Breast epithelium (tissue), 4 donors: ENCODE measurements around the gene P2RX2. TPM values are rescaled to one million over a fixed set of nuclear protein-coding genes. Genes with fewer than 3 reads are reported as not detected.
A peak's percentile ranks its signal among the peaks of the same experiment; 100 is the strongest.

ENCODE experiments used
- DNase-seq, 2 donors: peaks; one replicate each; pipeline ENCODE4 v3.0.0-alpha.2; 2019; ENCODE audit warnings: low spot score in 2 of 2
- H3K27ac ChIP-seq, 2 donors: fragments of 200-600 bp; sonication (generic) in 1 of 2; one replicate each; pipeline ENCODE4 v1.5.1; 2016 to 2019; ENCODE audit warnings: mild to moderate bottlenecking in 1 of 2
- H3K27me3 ChIP-seq, 2 donors: fragments of 200-600 bp; sonication (generic) in 1 of 2; one replicate each; pipeline versions ENCODE4 v1.5.1 to v1.6.0; 2017 to 2019; ENCODE audit warnings: control low read depth in 1 of 2, mild to moderate bottlenecking in 1 of 2
- H3K36me3 ChIP-seq: fragments of 200-600 bp; one replicate; pipeline ENCODE4 v1.5.1; 2019
- H3K4me1 ChIP-seq, 2 donors: fragments of 200-600 bp; sonication (generic); one replicate each; pipeline ENCODE4 v1.5.1; 2016 to 2019; ENCODE audit warnings: control low read depth in 1 of 2
- H3K4me3 ChIP-seq, 3 donors: fragments of 200-600 bp; sonication (generic); 1 replicate in 2 of 3; 2 replicates in 1 of 3; pipeline ENCODE4 v1.5.1; 2016 to 2019; ENCODE audit warnings: mild to moderate bottlenecking in 3 of 3, moderate library complexity in 2 of 3
- H3K9me3 ChIP-seq, 2 donors: fragments of 200-600 bp; sonication (generic) in 1 of 2; one replicate each; pipeline ENCODE4 v1.5.1; 2016 to 2019; ENCODE audit warnings: control low read depth in 1 of 2
- POLR2A ChIP-seq: fragments of 450-650 bp; IDR thresholded peaks from one replicate; pipeline ENCODE4 v1.6.1; 2016; ENCODE audit warnings: antibody characterized with exemption, mild to moderate bottlenecking, moderate library complexity
- POLR2AphosphoS5 ChIP-seq, 3 donors: sonication (generic); formaldehyde crosslinking; IDR thresholded peaks; one replicate each; pipeline ENCODE4 v1.6.1; 2017; ENCODE audit warnings: antibody characterized with exemption in 3 of 3
- intact Hi-C: fragments of 100-400 bp; cut with DNase I; formaldehyde crosslinking; loops from one replicate; pipeline ENCODE4 v1.15.1; 2023; ENCODE audit warnings: low total_unique reads
- total RNA-seq, 3 donors: library from RNA; depleted of rRNA; stranded (reverse); fragments of >200 nt; gene quantifications; one replicate each; pipeline ENCODE4 v1.1.0, GENCODE V29; 2016
- TF ChIP-seq, protein P1 (sequence below), 3 donors: fragments of 450-650 bp; IDR thresholded peaks; one replicate each; pipeline ENCODE4 v1.5.1; 2016 to 2017; ENCODE audit warnings: antibody characterized with exemption in 3 of 3, mild to moderate bottlenecking in 3 of 3, moderate library complexity in 3 of 3

P2RX2 gene
- total RNA-seq, 3 donors from 2014 or later = 0.29 to 0.48 TPM; not detected in 1

DNA sequence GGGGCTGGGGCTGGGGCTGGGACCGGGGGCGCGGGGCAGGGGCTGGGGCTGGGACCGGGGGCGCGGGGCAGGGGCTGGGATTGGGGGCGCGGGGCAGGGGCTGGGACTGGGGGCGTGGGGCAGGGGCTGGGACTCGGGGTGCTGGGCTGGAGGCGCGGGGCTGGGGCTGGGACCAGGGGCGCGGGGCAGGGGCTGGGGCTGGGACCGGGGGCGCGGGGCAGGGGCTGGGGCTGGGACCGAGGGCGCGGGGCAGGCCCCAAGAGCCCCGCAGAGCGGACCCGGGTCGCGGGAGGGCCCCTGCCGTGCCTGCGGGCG lies 452 bp downstream of the P2RX2 start:
- no peak for DNase-seq
- Histone ChIP-seq H3K9me3 (peaks cover 10 to 17% of the 10 kb centered on the region in 2 donors), H3K4me1 (peaks cover 8 to 19% of the 10 kb centered on the region in 2 donors), H3K27ac (no peak overlapping the region), H3K4me3 (peak overlapping the region in 1 of 3 donors; percentile 59), H3K36me3 (no peaks in the 10 kb centered on the region), H3K27me3 (peaks cover 12 to 55% of the 10 kb centered on the region in 2 donors)
- intact Hi-C loops = loop anchor here (10.0 kb wide), 1 partner anchor 204 kb away; no protein-coding TSS in a partner anchor
- TF ChIP-seq POLR2A = no peak
- TF ChIP-seq, protein P1, sequence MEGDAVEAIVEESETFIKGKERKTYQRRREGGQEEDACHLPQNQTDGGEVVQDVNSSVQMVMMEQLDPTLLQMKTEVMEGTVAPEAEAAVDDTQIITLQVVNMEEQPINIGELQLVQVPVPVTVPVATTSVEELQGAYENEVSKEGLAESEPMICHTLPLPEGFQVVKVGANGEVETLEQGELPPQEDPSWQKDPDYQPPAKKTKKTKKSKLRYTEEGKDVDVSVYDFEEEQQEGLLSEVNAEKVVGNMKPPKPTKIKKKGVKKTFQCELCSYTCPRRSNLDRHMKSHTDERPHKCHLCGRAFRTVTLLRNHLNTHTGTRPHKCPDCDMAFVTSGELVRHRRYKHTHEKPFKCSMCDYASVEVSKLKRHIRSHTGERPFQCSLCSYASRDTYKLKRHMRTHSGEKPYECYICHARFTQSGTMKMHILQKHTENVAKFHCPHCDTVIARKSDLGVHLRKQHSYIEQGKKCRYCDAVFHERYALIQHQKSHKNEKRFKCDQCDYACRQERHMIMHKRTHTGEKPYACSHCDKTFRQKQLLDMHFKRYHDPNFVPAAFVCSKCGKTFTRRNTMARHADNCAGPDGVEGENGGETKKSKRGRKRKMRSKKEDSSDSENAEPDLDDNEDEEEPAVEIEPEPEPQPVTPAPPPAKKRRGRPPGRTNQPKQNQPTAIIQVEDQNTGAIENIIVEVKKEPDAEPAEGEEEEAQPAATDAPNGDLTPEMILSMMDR (IDR thresholded peaks at IDR 0.05) = no peak
- no peak for TF ChIP-seq POLR2AphosphoS5 (IDR thresholded peaks at IDR 0.05)

DNA sequence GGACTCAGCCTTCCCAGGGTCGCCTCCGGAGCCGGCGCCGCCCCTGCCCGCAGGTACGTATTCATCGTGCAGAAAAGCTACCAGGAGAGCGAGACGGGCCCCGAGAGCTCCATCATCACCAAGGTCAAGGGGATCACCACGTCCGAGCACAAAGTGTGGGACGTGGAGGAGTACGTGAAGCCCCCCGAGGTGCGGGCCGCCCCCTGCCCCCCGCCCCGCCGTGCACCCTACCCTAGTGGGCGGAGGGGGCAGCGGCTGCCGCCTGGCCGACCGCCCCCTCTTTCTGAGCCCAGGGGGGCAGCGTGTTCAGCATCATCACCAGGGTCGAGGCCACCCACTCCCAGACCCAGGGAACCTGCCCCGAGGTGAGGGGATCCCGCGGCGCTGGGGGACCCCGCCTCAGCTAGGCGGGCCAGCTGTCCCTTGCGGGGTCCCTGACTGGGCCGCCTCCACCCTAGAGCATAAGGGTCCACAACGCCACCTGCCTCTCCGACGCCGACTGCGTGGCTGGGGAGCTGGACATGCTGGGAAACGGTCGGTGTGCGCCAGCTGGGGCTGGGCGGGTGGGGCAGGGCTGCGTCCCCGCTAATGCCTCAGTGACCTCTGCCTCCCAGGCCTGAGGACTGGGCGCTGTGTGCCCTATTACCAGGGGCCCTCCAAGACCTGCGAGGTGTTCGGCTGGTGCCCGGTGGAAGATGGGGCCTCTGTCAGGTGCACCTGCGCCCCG lies 973 bp downstream of the P2RX2 start:
- no peak overlapping the region for H3K27ac ChIP-seq
- H3K36me3 ChIP-seq = no peaks in the 10 kb centered on the region
- TF ChIP-seq, protein P1 (IDR thresholded peaks at IDR 0.05) = no peak
- no peak for TF ChIP-seq POLR2AphosphoS5 (IDR thresholded peaks at IDR 0.05)
- no peak for TF ChIP-seq POLR2A
- no peak for DNase-seq
- H3K9me3 ChIP-seq = peaks cover 10 to 17% of the 10 kb centered on the region in 2 donors
- H3K4me3 ChIP-seq = no peak overlapping the region
- H3K27me3 ChIP-seq = peaks cover 12 to 55% of the 10 kb centered on the region in 2 donors
- H3K4me1 ChIP-seq = peaks cover 8 to 19% of the 10 kb centered on the region in 2 donors
- intact Hi-C loops = loop anchor here (10.0 kb wide), 1 partner anchor 205 kb away; no protein-coding TSS in a partner anchor

DNA sequence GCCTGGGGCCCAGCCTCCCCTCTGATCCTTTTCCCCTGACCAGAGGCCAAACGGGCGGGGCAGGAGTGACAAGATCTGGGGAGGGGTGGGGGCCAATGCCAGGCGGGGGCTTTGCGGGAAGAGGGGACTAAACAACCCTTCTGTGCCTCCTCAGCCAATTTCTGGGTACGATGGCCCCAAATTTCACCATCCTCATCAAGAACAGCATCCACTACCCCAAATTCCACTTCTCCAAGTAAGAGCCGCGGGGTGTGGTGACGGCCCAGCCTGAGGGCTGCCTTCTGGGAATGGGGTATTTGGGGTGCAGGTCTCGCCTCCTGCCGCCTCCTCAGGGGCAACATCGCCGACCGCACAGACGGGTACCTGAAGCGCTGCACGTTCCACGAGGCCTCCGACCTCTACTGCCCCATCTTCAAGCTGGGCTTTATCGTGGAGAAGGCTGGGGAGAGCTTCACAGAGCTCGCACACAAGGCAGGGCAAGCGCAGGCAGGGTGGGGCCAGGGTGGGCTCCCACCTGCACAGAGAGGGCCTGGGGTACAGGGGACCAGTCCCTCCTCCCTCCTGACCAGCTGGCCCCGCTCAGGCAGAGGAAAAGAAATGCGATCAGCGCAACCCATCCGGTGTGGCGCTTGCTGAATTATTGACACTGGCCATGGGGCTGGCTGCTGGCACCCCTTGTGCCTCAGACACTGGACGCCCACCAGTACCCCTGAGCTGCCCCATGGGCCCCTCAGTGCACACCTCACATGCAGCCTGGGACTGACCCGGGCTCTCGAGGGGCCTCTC lies 1.7 kb downstream of the P2RX2 start:
- intact Hi-C loops = no loop called here
- H3K9me3 ChIP-seq = peaks cover 10 to 17% of the 10 kb centered on the region in 2 donors
- peaks cover 8 to 19% of the 10 kb centered on the region in 2 donors for H3K4me1 ChIP-seq
- no peak overlapping the region for H3K4me3 ChIP-seq
- DNase-seq = no peak
- peaks cover 12 to 49% of the 10 kb centered on the region in 2 donors for H3K27me3 ChIP-seq
- TF ChIP-seq POLR2A (no peak), POLR2AphosphoS5 (IDR thresholded peaks at IDR 0.05) (no peak)
- TF ChIP-seq, protein P1 (IDR thresholded peaks at IDR 0.05) = no peak
- H3K36me3 ChIP-seq = no peaks in the 10 kb centered on the region
- H3K27ac ChIP-seq = no peak overlapping the region

DNA sequence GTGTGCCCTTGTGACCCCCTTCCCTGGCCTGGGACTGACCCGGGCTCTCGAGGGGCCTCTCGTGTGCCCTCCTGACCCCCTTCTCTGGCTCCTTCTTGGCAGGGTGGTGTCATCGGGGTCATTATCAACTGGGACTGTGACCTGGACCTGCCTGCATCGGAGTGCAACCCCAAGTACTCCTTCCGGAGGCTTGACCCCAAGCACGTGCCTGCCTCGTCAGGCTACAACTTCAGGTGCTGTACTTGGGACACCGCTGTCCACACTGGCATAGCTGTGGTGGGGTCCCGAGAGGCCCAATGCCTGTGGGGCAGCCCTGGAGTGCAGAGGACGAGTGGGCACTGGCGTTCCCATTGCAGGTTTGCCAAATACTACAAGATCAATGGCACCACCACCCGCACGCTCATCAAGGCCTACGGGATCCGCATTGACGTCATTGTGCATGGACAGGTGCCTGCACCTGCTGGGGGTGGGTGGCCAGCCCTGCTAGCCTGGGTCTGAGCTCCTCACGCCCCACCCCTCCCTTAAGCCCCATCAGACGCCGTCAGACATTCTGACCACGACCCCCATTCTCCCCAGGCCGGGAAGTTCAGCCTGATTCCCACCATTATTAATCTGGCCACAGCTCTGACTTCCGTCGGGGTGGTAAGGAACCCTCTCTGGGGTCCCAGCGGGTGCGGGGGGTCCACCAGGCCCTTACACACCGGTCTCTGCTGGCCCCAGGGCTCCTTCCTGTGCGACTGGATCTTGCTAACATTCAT lies 2.5 kb downstream of the P2RX2 start:
- intact Hi-C loops = no loop called here
- no peak for DNase-seq
- Histone ChIP-seq H3K27me3 (peaks cover 12 to 42% of the 10 kb centered on the region in 2 donors), H3K9me3 (peaks cover 10 to 13% of the 10 kb centered on the region in 2 donors), H3K36me3 (no peaks in the 10 kb centered on the region), H3K4me1 (peaks cover 8 to 19% of the 10 kb centered on the region in 2 donors), H3K4me3 (no peak overlapping the region), H3K27ac (no peak overlapping the region)
- TF ChIP-seq, protein P1 (IDR thresholded peaks at IDR 0.05) = no peak
- TF ChIP-seq POLR2AphosphoS5 (IDR thresholded peaks at IDR 0.05) (no peak), POLR2A (no peak)
